ENCODE data around the gene FOLR1. TPM values are rescaled to one million over a fixed set of nuclear protein-coding genes. Genes with fewer than 3 reads are reported as not detected.

The FOLR1 gene
- total RNA-seq, 1 experiment from 2014 or later: 4.8 TPM

GRCh38 chr11:72174302-72175070, 17.5 kb upstream of the FOLR1 start:
- no peak overlapping the region for H3K4me2 ChIP-seq (ENCODE audit: low read length)
- H3K27me3 ChIP-seq (ENCODE audit: insufficient read depth, low read length): no peaks in the 10 kb centered on the region
- H2AFZ ChIP-seq (ENCODE audit: low read depth, low read length, poor library complexity, severe bottlenecking): no peak overlapping the region
- intact Hi-C loops (cut with micrococcal nuclease): no loop called here
- RAD21 ChIA-PET (ENCODE audit: low non-redundant PET in 1 of 2, low total read pairs in 2 of 2, uncharacterized antibody in 2 of 2, unreplicated experiment in 2 of 2): no interaction called here
- H4K20me1 ChIP-seq (ENCODE audit: insufficient read depth): no peaks in the 10 kb centered on the region
- DNase-seq (ENCODE audit: low read depth, low spot score): no peak
- H3K9me3 ChIP-seq (ENCODE audit: control insufficient read depth in 1 of 2, insufficient read depth in 1 of 2, low read depth in 1 of 2, low read length in 2 of 2): no peaks in the 10 kb centered on the region
- H3K9me2 ChIP-seq (ENCODE audit: insufficient read depth): no peaks in the 10 kb centered on the region
- H3K79me2 ChIP-seq (ENCODE audit: insufficient read depth, low read length): no peaks in the 10 kb centered on the region
- H3K4me1 ChIP-seq (ENCODE audit: control insufficient read depth in 1 of 2, insufficient read depth in 2 of 2, low read length in 2 of 2): no peaks in the 10 kb centered on the region
- POLR2A ChIA-PET: interaction anchor here (0.8 kb wide), 1 partner anchor 25 kb away, joined by 3 read pairs; no protein-coding TSS in a partner anchor
- no peaks in the 10 kb centered on the region for H3K36me3 ChIP-seq (ENCODE audit: control insufficient read depth in 1 of 2, insufficient read depth in 2 of 2, low read length in 2 of 2)
- no peak overlapping the region for H3K27ac ChIP-seq (ENCODE audit: low read depth, low read length)
- no peak for ATAC-seq
- H3K9ac ChIP-seq (ENCODE audit: low read length): no peak overlapping the region
- no peak for TF ChIP-seq POLR2A (IDR thresholded peaks at IDR 0.05; ENCODE audit: borderline replicate concordance, extremely low read depth, insufficient read depth, insufficient read length)
- CTCF ChIA-PET: no interaction called here
- no peak overlapping the region for H3K4me3 ChIP-seq (replicated peaks in 1 of 2; ENCODE audit: low read depth in 1 of 2, low read length in 2 of 2)
- no TSS peak for BruUV-seq (replicated peaks)

- ChIA-PET CTCF (no interaction called here), RAD21 (ENCODE audit: low non-redundant PET in 1 of 2, low total read pairs in 2 of 2, uncharacterized antibody in 2 of 2, unreplicated experiment in 2 of 2) (no interaction called here)
Observed at GRCh38 chr11:72177656-72178055, 14.3 kb upstream of the FOLR1 start.

More at GRCh38 chr11:72177656-72178055, 14.3 kb upstream of the FOLR1 start:
- DNase-seq (ENCODE audit: low read depth, low spot score) (no peak), ATAC-seq (no peak)
- Histone ChIP-seq H3K36me3 (ENCODE audit: control insufficient read depth in 1 of 2, insufficient read depth in 2 of 2, low read length in 2 of 2) (no peaks in the 10 kb centered on the region), H3K79me2 (ENCODE audit: insufficient read depth, low read length) (no peaks in the 10 kb centered on the region), H3K9me3 (ENCODE audit: control insufficient read depth in 1 of 2, insufficient read depth in 1 of 2, low read depth in 1 of 2, low read length in 2 of 2) (no peaks in the 10 kb centered on the region), H3K4me3 (replicated peaks in 1 of 2; ENCODE audit: low read depth in 1 of 2, low read length in 2 of 2) (no peak overlapping the region), H3K27me3 (ENCODE audit: insufficient read depth, low read length) (peaks cover 7% of the 10 kb centered on the region; the same call in 1 of the 2 replicates), H3K9me2 (ENCODE audit: insufficient read depth) (no peaks in the 10 kb centered on the region), H4K20me1 (ENCODE audit: insufficient read depth) (no peaks in the 10 kb centered on the region), H3K27ac (ENCODE audit: low read depth, low read length) (no peak overlapping the region), H3K4me1 (ENCODE audit: control insufficient read depth in 1 of 2, insufficient read depth in 2 of 2, low read length in 2 of 2) (no peaks in the 10 kb centered on the region), H2AFZ (ENCODE audit: low read depth, low read length, poor library complexity, severe bottlenecking) (no peak overlapping the region), H3K4me2 (ENCODE audit: low read length) (no peak overlapping the region), H3K9ac (ENCODE audit: low read length) (no peak overlapping the region)
- TF ChIP-seq POLR2A (IDR thresholded peaks at IDR 0.05; ENCODE audit: borderline replicate concordance, extremely low read depth, insufficient read depth, insufficient read length) (no peak), SP1 (IDR thresholded peaks at IDR 0.05; ENCODE audit: low read depth) (no peak), YY1 (IDR thresholded peaks at IDR 0.05; ENCODE audit: extremely low read depth, insufficient replicate concordance, low read depth, low read length) (no peak), FOSL1 (IDR thresholded peaks at IDR 0.05; ENCODE audit: low read depth) (no peak), EZH2phosphoT487 (IDR thresholded peaks at IDR 0.05; ENCODE audit: borderline replicate concordance) (no peak), RAD21 (IDR thresholded peaks at IDR 0.05; ENCODE audit: low read depth) (no peak), ELF1 (IDR thresholded peaks at IDR 0.05; ENCODE audit: borderline replicate concordance, low read depth) (no peak), ATF3 (IDR thresholded peaks at IDR 0.05) (no peak), ZFX (IDR thresholded peaks at IDR 0.05) (no peak), TCF7L2 (IDR thresholded peaks at IDR 0.05; ENCODE audit: borderline replicate concordance, extremely low read depth, insufficient read depth, insufficient read length) (no peak)
- intact Hi-C loops (cut with micrococcal nuclease): no loop called here
- BruUV-seq (replicated peaks): no TSS peak
- POLR2A ChIA-PET: no interaction called here

Data from HCT116 (cell line).